Activated T-cell treated with anti-CD3 and anti-CD28 coated beads, Interleukin-2, amount 50 U/mL, for 72 hours (primary cell): ENCODE results near the gene IQGAP1. TPM values are rescaled to one million over a fixed set of nuclear protein-coding genes. Genes with fewer than 3 reads are reported as not detected.

Experiments
- ATAC-seq, 2 donors: fragments of 150-1000 bp; cut with Tn5 transposase; replicated peaks in 1 of 2; 2 replicates each; pipeline ENCODE4 v1.10.0; 2021; ENCODE audit warnings: moderate library complexity in 2 of 2, mild to moderate bottlenecking in 1 of 2
- DNase-seq, 2 donors: peaks; one replicate each; pipeline ENCODE4 v3.0.0; 2021 to 2022; ENCODE audit warnings: mixed read lengths in 1 of 2
- H3K27ac Mint-ChIP-seq: one replicate; pipeline ENCODE4 v1.8.0; 2022; ENCODE audit warnings: mild to moderate bottlenecking, moderate library complexity, mixed read lengths
- H3K27me3 Mint-ChIP-seq: one replicate; pipeline ENCODE4 v1.8.0; 2022; ENCODE audit warnings: low read depth, mixed read lengths
- H3K36me3 Mint-ChIP-seq, 2 donors: one replicate each; pipeline ENCODE4 v1.8.0; 2022; ENCODE audit warnings: mixed read lengths in 2 of 2, mild to moderate bottlenecking in 1 of 2; ENCODE audit not compliant: insufficient read depth in 2 of 2
- H3K4me1 Mint-ChIP-seq: one replicate; pipeline ENCODE4 v1.8.0; 2022; ENCODE audit warnings: low read depth, mixed read lengths
- H3K4me3 Mint-ChIP-seq, 2 donors: one replicate each; pipeline ENCODE4 v1.8.0; 2022; ENCODE audit warnings: mild to moderate bottlenecking in 2 of 2, mixed read lengths in 2 of 2, moderate library complexity in 2 of 2
- H3K9me3 Mint-ChIP-seq, 2 donors: one replicate each; pipeline ENCODE4 v1.8.0; 2022; ENCODE audit warnings: mixed read lengths in 2 of 2
- total RNA-seq, 2 donors: library from RNA; stranded (reverse); gene quantifications; one replicate each; pipeline ENCODE4 v1.2.3, GENCODE V29; 2022

Gene IQGAP1
- total RNA-seq, 2 donors from 2014 or later = 177 to 184 TPM

DNA sequence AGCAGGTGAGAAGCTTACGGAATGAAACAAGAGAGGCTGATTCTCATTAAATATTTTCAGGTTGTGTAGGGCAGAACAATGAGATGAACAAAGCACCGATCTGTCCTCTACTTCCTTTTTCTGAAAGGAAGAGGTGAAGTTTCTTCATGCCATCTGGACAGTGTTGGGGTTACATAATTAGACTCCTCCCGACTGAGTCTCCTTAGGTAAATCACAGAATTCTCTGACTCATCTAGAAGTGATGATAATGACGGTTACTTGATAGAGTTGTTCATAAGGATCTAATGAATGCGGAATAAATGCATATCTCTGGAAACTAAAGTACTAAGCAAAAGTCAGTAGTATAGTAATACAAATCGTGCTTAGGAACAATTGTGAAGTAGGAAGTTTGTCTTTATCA is 162.9 kb downstream of the IQGAP1 start:
- Mint-ChIP-seq H3K4me3 (no peak overlapping the region), H3K27me3 (no peaks in the 10 kb centered on the region), H3K36me3 (peaks cover 2 to 6% of the 10 kb centered on the region in 2 donors), H3K4me1 (peaks cover 41% of the 10 kb centered on the region), H3K27ac (no peak overlapping the region), H3K9me3 (no peaks in the 10 kb centered on the region)
- DNase-seq = no peak
- no peak for ATAC-seq

Other genes with a start within 250 kb of the IQGAP1 start
- gene SEMA4B, start 186.9 kb upstream of the IQGAP1 start, total RNA-seq = 10 to 100 TPM; 14.2 to 15.5 TPM
- 100 to 1,000 TPM; 135 to 136 TPM for gene CIB1, start 154.3 kb upstream of the IQGAP1 start, total RNA-seq
- 1 to 10 TPM; 5.8 to 7.0 TPM for gene GDPGP1, start 154.0 kb upstream of the IQGAP1 start, total RNA-seq
- 1 to 10 TPM in 1 of 2 donors, under 1 TPM in 1; 0.24 to 1.9 TPM for gene TTLL13, start 138.7 kb upstream of the IQGAP1 start, total RNA-seq
- 10 to 100 TPM; 38.0 to 38.9 TPM for gene NGRN, start 122.6 kb upstream of the IQGAP1 start, total RNA-seq
- gene ZNF774, start 36.0 kb upstream of the IQGAP1 start, total RNA-seq = 1 to 10 TPM in 1 of 2 donors, under 1 TPM in 1; 0.60 to 2.7 TPM
- gene CRTC3, start 141.7 kb downstream of the IQGAP1 start, total RNA-seq = 10 to 100 TPM; 73.2 to 77.3 TPM